GM21515 (cell line): ENCODE measurements around the gene SESN1.
"Not testable (repeated sequence)": the region's sequence is repeated elsewhere in the genome, so short reads cannot be mapped to it uniquely, and the experiment has no call there.

Experiments used
- ATAC-seq: cut with Tn5 transposase; IDR thresholded peaks from one replicate; pipeline ENCODE4 v1.9.1; 2021; ENCODE audit not compliant: unreplicated experiment

The SESN1 gene

DNA sequence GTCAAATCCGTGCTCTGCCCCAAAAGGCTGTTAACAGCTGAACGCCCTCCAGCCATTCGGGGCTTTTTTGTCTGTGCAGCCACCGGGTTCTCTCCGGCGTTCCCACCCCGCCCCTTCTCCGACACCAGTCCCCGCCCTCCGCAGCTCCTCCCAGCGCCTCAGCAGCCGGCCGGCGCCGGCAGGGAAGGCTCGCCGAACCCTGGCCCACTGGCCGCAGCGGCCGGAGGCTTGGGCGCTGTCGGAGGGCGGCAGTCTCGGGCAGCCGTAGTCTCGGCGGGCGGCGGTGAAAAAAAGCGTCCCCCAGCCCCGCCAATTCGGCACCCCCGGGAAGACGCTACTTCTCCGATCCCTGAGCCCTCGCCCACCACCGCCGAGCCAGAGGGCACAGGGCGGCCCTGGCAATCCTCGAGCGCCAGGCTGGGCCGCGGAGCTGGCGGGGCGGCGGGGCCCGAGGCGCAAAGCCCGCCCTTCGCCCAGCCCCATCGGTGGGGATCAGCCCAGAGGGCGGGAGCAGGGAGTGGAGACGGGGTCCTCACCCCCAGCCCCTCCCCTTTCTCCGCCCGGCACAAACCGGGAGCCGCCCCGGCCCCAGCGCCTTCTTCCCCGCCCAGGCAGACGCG is at the start of gene SESN1:
SESN1 (minus strand) TSS at position 431 of the 620 bp plus-strand sequence. CDS start 773 bp downstream, outside the sequence.
- peak; percentile 62 for ATAC-seq

DNA sequence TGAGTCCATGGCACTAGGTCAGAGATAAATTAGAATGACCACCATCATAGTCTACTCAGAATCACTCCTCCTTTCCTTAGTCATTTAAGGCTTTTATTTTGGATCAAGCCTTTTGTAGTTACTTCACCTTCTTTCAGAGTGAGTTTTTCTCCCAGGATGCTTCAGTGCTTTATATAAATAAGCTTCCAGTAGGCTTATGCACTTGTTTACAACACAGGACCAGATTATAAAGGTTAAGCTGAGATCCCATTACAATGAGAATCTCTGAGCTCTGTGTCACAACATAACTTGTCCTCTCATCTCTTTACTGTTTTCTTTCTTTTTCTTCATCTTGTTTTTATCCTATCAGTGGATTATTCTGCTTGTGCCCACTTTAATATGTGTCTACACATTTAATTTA is 48.5 kb upstream of the SESN1 start:
- ATAC-seq: no peak

DNA sequence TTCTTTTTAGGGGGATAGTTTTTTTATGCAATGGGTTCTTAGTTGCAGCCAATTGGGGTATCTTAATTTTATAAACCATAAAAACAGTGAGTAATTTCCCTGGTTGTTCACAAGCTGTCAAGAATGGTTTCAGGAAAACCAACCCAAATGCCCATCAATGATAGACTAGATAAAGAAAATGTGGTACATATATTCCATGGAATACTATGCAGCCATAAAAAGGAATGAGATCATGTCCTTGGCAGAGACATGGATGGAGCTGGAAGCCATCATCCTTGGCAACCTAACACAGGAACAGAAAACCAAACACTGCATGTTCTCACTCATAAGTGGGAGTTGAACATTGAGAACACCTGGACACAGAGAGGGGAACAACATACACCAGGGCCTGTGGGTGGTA is 47.4 kb upstream of the SESN1 start:
- not testable (repeated sequence) for ATAC-seq

GRCh38 chr6:109139109-109139508 is 44.5 kb upstream of the SESN1 start:
- no peak for ATAC-seq

GRCh38 chr6:109136530-109136929 is 41.9 kb upstream of the SESN1 start:
- not testable (repeated sequence) for ATAC-seq

- ATAC-seq: not testable (repeated sequence)
Measured at GRCh38 chr6:109136039-109136438, 41.4 kb upstream of the SESN1 start.

GRCh38 chr6:109135600-109135999 is 41.0 kb upstream of the SESN1 start:
- ATAC-seq: not testable (repeated sequence)

DNA sequence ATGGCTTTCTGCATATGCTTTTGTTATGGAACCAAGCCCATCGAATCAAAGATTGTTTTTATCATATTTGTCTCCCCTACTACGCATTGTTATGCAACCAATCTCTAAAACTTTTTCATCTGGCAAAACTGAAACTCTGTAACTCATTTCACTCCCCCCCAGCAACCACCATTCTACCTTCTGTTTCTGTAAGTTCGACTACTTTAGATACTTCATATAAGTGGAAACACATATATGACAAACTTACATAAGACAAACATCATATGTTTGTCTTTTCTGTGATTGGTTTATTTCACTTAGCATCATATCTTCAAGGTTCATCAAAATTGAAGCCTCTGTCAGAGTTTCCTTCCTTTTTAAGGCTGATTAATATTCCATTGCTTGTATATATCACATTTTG is 35.4 kb upstream of the SESN1 start:
- ATAC-seq: no peak

DNA sequence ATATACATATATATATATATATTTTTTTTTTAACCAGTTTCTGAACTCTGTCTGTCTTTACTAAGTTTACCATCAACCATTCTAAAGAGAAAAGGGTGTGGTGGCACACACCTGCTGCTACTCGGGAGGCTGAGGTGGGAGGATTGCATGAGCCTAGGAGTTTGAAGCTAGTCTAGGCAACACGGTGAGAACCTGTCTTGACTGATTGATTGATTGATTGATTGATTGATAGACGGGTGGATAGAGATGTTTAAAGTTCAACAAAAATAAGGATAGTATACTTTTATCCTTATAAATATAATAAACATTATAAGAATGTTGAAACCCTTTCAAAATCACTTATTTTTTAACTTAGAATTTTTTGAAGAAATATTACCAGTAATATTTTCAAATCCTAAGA is 30.9 kb upstream of the SESN1 start:
- ATAC-seq: no peak

DNA sequence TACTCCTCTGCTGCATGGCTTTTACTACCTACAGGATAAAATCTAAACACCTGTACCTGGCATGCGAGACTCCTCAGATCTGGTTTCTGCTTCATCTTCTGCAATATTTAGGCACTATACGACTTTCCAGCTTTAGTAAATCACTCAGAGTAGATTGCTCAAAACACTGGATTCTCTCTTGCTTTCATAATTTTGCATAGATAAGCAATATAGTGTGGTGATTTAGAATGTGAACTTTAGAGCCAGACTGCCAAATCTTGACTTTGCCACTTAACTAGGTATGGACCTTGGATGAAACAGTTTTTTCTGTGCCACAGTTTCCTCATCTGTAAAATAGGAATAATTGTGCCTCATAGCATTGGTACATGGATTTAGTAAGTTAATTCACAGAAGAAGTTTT is 29.6 kb upstream of the SESN1 start:
- no peak for ATAC-seq

DNA sequence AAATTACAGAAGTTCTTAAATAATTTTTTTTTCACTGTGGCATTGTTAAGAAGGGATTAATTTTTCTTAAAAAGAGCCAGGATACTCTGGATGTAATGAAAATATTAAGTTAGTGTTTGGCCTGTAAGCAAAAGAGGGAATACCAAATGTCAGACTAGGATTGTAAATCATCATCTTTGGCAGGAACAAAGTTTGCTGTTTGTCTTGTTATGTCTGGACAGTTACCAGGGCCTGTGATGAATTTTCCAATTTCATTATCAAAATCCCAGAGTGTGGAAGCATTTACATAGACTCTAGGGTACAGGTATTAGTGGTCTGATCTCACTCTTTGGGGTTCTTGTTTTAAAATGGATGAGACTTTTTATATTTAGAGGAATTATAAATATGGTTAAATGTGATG is 26.8 kb upstream of the SESN1 start:
- no peak for ATAC-seq

- no peak for ATAC-seq
Measured at GRCh38 chr6:109118871-109119354, 24.3 kb upstream of the SESN1 start.

DNA sequence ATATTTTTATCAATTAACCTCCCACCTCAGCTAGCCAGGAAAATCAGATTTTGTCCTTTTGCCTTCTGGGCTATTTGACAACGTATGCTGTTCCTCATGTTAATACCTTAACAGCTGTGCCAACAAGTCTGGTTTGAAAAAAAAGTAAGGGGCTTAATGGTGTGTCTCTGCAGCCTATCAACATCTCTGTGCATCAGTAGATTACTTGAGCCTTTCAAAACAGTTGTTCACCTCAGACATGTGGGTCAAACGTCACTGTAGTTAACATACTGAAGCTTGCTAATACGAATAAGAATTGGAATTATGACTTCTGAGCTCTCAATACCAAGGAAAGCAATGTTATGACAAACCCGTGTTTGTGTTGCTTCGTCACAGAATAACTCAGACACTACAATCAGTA is 23.7 kb upstream of the SESN1 start:
- no peak for ATAC-seq

DNA sequence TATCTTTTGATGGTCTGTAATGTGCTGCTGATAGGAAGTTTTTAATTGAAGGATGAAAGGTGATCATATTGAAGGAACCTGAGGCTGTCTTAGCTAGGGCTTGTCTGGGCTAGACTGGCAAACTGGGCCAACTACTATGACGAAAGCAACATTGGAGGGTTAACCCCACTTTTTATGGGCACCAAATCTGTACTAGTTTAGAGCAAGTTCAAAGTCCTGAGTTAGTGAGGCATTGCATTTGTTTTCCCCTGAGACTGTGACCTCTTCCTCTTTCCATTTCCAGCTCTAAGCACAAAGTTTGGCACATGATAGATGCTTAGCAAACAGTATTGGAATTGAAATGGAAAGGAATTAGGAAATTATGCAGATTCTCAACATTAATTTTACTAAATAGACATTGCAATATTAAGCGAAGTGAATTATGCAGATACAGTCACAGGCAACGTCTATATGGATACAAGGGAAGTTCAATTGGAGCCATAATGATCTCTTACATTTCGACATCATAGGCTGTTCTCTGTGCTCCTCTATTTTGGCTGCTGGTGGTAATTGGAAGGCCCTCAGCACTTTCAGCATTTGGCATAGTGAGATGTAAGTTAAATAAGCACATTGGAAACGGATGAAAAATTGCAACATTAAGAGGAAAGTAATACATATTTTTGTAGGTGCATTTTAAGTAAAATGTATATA is 22.8 kb upstream of the SESN1 start:
- peak; percentile 61 for ATAC-seq

DNA sequence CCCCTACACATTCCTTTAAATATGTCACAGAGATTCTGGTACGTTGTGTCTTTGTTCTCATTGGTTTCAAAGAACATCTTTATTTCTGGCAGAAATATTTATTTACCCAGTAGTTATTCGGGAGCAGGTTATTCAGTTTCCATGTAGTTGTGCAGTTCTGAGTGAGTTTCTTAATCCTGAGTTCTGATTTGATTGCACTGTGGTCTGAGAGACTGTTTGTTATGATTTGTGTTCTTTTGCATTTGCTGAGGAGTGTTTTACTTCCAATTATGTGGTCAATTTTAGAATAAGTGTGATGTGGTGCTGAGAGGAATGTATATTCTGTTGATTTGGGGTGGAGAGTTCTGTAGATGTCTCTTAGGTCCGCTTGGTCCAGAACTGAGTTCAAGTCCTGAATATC is 18.0 kb upstream of the SESN1 start:
- not testable (repeated sequence) for ATAC-seq

DNA sequence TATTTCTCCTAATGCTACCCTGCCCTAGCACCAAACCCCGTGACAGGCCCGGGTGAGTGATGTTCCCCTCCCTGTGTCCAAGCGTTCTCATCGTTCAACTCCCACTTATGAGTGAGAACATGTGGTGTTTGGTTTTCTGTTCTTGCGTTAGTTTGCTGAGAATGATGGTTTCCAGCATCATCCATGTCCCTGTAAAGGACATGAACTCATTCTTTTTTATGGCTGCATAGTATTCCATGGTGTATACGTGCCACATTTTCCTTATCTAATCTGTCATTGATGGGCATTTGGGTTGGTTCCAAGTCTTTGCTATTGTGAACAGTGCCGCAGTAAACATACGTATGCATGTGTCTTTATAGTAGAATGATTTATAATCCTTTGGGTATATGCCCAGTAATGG is 15.0 kb upstream of the SESN1 start:
- ATAC-seq: not testable (repeated sequence)

DNA sequence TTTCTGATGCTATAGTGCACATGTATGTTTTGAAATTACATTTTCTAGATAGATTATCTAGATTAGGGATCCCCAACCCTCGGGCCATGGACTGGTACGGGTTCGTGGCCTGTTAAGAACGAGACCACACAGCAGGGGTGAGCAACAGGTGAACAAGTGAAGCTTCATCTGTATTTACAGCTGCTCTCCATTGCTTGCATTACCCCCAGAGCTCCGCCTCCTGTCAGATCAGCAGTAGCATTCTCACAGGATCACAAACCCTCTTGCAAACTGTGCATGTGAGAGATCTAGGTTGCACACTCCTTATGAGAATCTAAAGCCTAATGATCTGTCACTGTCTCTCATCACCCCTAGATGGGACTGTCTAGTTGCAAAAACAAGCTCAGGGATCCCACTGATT is 11.0 kb upstream of the SESN1 start:
- ATAC-seq: no peak

GRCh38 chr6:109104512-109104911 is 9.9 kb upstream of the SESN1 start:
- ATAC-seq: no peak

- no peak for ATAC-seq
Measured at GRCh38 chr6:109103942-109104341, 9.3 kb upstream of the SESN1 start.

GRCh38 chr6:109102762-109103161 is 8.1 kb upstream of the SESN1 start:
- no peak for ATAC-seq

- no peak for ATAC-seq
Measured at GRCh38 chr6:109097661-109098060, 3.0 kb upstream of the SESN1 start.

DNA sequence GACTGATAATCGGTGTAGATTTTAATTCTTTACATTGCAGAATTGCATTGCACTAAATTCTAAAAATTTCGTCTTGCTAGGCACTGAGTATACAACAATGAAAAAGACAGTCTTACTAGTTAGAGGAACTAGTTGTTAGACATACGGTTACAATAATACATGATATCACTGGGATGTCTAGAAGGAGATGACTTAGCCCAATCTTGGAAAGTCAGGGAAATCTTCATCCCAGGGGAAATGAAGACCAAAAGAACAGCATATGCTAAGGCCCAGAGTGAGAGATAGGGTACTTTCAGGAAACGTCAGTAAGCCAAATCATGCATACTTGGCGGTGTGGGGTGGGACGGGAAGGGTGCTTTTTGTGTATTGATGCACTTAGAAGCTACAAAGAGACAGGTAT is 1.6 kb upstream of the SESN1 start:
- ATAC-seq: no peak

DNA sequence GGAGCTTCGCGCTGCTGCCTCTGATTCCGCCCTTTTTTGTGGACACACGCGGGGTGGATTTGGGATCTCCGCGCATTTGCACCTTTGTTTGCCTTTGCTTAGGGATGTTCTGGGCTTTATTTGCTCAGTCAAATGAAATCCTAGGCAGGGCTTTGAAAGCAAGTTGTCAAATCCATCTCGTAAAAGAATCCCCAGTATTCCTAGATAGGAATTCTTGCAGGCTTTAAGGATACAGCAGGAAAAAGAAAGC is 1.1 kb upstream of the SESN1 start:
- no peak for ATAC-seq
